ENCODE results near the gene ONECUT1.

GRCh38 chr15:52751522-52751921, 38.6 kb downstream of the ONECUT1 start:
- no peak for TF ChIP-seq TOX (CRISPR knock-in tag; IDR thresholded peaks at IDR 0.05; ENCODE audit: borderline replicate concordance)
- TF ChIP-seq, protein P1, sequence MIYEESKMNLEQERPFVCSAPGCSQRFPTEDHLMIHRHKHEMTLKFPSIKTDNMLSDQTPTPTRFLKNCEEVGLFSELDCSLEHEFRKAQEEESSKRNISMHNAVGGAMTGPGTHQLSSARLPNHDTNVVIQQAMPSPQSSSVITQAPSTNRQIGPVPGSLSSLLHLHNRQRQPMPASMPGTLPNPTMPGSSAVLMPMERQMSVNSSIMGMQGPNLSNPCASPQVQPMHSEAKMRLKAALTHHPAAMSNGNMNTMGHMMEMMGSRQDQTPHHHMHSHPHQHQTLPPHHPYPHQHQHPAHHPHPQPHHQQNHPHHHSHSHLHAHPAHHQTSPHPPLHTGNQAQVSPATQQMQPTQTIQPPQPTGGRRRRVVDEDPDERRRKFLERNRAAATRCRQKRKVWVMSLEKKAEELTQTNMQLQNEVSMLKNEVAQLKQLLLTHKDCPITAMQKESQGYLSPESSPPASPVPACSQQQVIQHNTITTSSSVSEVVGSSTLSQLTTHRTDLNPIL (CRISPR knock-in tag; IDR thresholded peaks at IDR 0.05; ENCODE audit: low read depth), result no peak
- TF ChIP-seq, protein P2, sequence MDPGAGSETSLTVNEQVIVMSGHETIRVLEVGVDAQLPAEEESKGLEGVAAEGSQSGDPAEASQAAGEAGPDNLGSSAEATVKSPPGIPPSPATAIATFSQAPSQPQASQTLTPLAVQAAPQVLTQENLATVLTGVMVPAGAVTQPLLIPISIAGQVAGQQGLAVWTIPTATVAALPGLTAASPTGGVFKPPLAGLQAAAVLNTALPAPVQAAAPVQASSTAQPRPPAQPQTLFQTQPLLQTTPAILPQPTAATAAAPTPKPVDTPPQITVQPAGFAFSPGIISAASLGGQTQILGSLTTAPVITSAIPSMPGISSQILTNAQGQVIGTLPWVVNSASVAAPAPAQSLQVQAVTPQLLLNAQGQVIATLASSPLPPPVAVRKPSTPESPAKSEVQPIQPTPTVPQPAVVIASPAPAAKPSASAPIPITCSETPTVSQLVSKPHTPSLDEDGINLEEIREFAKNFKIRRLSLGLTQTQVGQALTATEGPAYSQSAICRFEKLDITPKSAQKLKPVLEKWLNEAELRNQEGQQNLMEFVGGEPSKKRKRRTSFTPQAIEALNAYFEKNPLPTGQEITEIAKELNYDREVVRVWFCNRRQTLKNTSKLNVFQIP (CRISPR knock-in tag; IDR thresholded peaks at IDR 0.05; ENCODE audit: borderline replicate concordance, low read depth), result no peak
- TF ChIP-seq CSDC2 (CRISPR knock-in tag; IDR thresholded peaks at IDR 0.05), result no peak
- no peak for TF ChIP-seq PPARA (CRISPR knock-in tag; IDR thresholded peaks at IDR 0.05; ENCODE audit: borderline replicate concordance)
- TF ChIP-seq SNAI2 (CRISPR knock-in tag; IDR thresholded peaks at IDR 0.05), result no peak
- no peak for TF ChIP-seq ZFP30 (CRISPR knock-in tag; IDR thresholded peaks at IDR 0.05)
- no peak for TF ChIP-seq TCF4 (CRISPR knock-in tag; IDR thresholded peaks at IDR 0.05; ENCODE audit: borderline replicate concordance)
- no peak for TF ChIP-seq RARB (CRISPR knock-in tag; IDR thresholded peaks at IDR 0.05)
- no peak for TF ChIP-seq ZNF565 (CRISPR knock-in tag; conservative IDR thresholded peaks at IDR 0.05; ENCODE audit: low read depth)
- no peak for TF ChIP-seq ZFP3 (CRISPR knock-in tag; IDR thresholded peaks at IDR 0.05)

Measured in SK-N-SH treated with all-trans-retinoic acid at 6 μM for 48 hours (cell line).